MM.1S (cell line): Measurements from ENCODE around the gene FARP1.

Source experiments
- CTCF ChIP-seq: fragments of 300-600 bp; sonication (generic); IDR thresholded peaks from 2 replicates; pipeline ENCODE4 v1.5.1; 2016; ENCODE audit warnings: antibody characterized with exemption, low read length, mixed read lengths
- EZH2 ChIP-seq: fragments of 300-600 bp; sonication (generic); optimal IDR thresholded peaks from 2 replicates; pipeline ENCODE3; 2017; ENCODE audit warnings: low read depth, mild to moderate bottlenecking, antibody characterized with exemption, low read length, mixed read lengths
- EZH2phosphoT487 ChIP-seq: fragments of 300-600 bp; sonication (generic); IDR thresholded peaks from 2 replicates; pipeline ENCODE4 v1.6.1; 2018; ENCODE audit warnings: antibody characterized with exemption, low read length

- TF ChIP-seq EZH2 (no peak), CTCF (no peak), EZH2phosphoT487 (no peak)
Measured at GRCh38 chr13:98253526-98253925, 110.6 kb downstream of the FARP1 start.
